ENCODE data around the gene SCUBE2. TPM values are rescaled to one million over a fixed set of nuclear protein-coding genes. Genes with fewer than 3 reads are reported as not detected.

Gene SCUBE2
- polyA plus RNA-seq, 2 of the 4 experiments (the other 2 are of a cell fraction): 0.49 to 0.63 TPM

GRCh38 chr11:9071692-9072091 is 19.7 kb downstream of the SCUBE2 start (continued):
- TF ChIP-seq FOSL2 (IDR thresholded peaks at IDR 0.05) (no peak), FOSL2 (CRISPR knock-in tag; IDR thresholded peaks at IDR 0.05) (no peak), JUNB (IDR thresholded peaks at IDR 0.05) (no peak), E2F6 (IDR thresholded peaks at IDR 0.05; ENCODE audit: borderline replicate concordance, low read depth) (no peak), JUN (IDR thresholded peaks at IDR 0.05) (no peak)

GRCh38 chr11:9070749-9071491 is 20.5 kb downstream of the SCUBE2 start:
- Histone ChIP-seq H3K4me2 (no peak overlapping the region), H3K9me3 (no peaks in the 10 kb centered on the region), H3K4me1 (peaks cover 7% of the 10 kb centered on the region; the same call in 2 of the 3 replicates), H3K27ac (no peak overlapping the region), H3K4me3 (no peak overlapping the region)
- POLR2A ChIA-PET: no interaction called here
- WGBS (ENCODE audit: missing lambda C conversion rate): 77% methylated on average over 9 of the region's 9 CpGs
- FAIRE-seq: no peak
- ATAC-seq: no peak
- CTCF ChIA-PET: no interaction called here
- no peak for DNase-seq (ENCODE audit: low read depth in 1 of 2, low spot score in 1 of 2)
- no peak for TF ChIP-seq MAX (IDR thresholded peaks at IDR 0.05)
- TF ChIP-seq CBX8 (IDR thresholded peaks at IDR 0.05): no peak
- no peak for TF ChIP-seq MYC (IDR thresholded peaks at IDR 0.05; ENCODE audit: borderline replicate concordance, low read length)
- TF ChIP-seq ATOH8 (CRISPR knock-in tag; IDR thresholded peaks at IDR 0.05; ENCODE audit: low read depth): no peak
- TF ChIP-seq ZC3H11A (IDR thresholded peaks at IDR 0.05): no peak

- H3K4me3 ChIP-seq: no peak overlapping the region
- no peak for TF ChIP-seq CHD4 (IDR thresholded peaks at IDR 0.05; ENCODE audit: borderline replicate concordance)
- no peak for TF ChIP-seq HDAC2 (IDR thresholded peaks at IDR 0.05)
- TF ChIP-seq CBX8 (IDR thresholded peaks at IDR 0.05): no peak
- TF ChIP-seq HMGXB4 (CRISPR knock-in tag; IDR thresholded peaks at IDR 0.05; ENCODE audit: borderline replicate concordance): no peak
- TF ChIP-seq MAZ (IDR thresholded peaks at IDR 0.05; ENCODE audit: borderline replicate concordance, low read depth, low read length): no peak
- WGBS (ENCODE audit: missing lambda C conversion rate): 40% methylated on average over 7 of the region's 7 CpGs
- POLR2A ChIA-PET: no interaction called here
- no peaks in the 10 kb centered on the region for H3K9me3 ChIP-seq
- CTCF ChIA-PET: no interaction called here
- peaks cover 14% of the 10 kb centered on the region for H3K4me1 ChIP-seq
- no peak for ATAC-seq
- H3K4me2 ChIP-seq: no peak overlapping the region
- no peak overlapping the region for H3K27ac ChIP-seq
- DNase-seq (ENCODE audit: low read depth in 1 of 2, low spot score in 1 of 2): no peak
- no peak for FAIRE-seq
These were observed 21.4 kb downstream of the SCUBE2 start for GRCh38 chr11:9069862-9070470.

- ChIA-PET POLR2A (no interaction called here), CTCF (interaction anchor here (1.0 kb wide), 1 partner anchor 191 kb away, joined by 3 read pairs; no protein-coding TSS in a partner anchor)
- DNase-seq (ENCODE audit: low read depth in 1 of 2, low spot score in 1 of 2) (no peak), FAIRE-seq (no peak), ATAC-seq (no peak)
- Histone ChIP-seq H3K4me3 (no peak overlapping the region), H3K4me1 (peaks cover 14% of the 10 kb centered on the region), H3K4me2 (no peak overlapping the region), H3K27ac (no peak overlapping the region), H3K9me3 (no peaks in the 10 kb centered on the region)
- 80% methylated on average over 8 of the region's 8 CpGs for WGBS (ENCODE audit: missing lambda C conversion rate)
- TF ChIP-seq ZSCAN20 (CRISPR knock-in tag; IDR thresholded peaks at IDR 0.05) (no peak), CTCF (IDR thresholded peaks at IDR 0.05) (no peak), E2F6 (IDR thresholded peaks at IDR 0.05; ENCODE audit: borderline replicate concordance, low read depth) (no peak), ATOH8 (CRISPR knock-in tag; IDR thresholded peaks at IDR 0.05; ENCODE audit: low read depth) (no peak), HOXA7 (CRISPR knock-in tag; IDR thresholded peaks at IDR 0.05) (no peak), EHMT2 (IDR thresholded peaks at IDR 0.05; ENCODE audit: low read depth) (no peak), HOXB5 (CRISPR knock-in tag; IDR thresholded peaks at IDR 0.05) (no peak), TP53 (CRISPR knock-in tag; IDR thresholded peaks at IDR 0.05) (no peak), KDM1A (IDR thresholded peaks at IDR 0.05; ENCODE audit: low read depth) (no peak), KDM5A (IDR thresholded peaks at IDR 0.05) (no peak), NFE2L2 (conservative IDR thresholded peaks at IDR 0.05; ENCODE audit: low read length) (no peak)
These were observed 22.1 kb downstream of the SCUBE2 start for GRCh38 chr11:9069256-9069655.

All from A549 (cell line).